SK-N-SH (cell line): ENCODE data around the gene SNRNP70. TPM values are rescaled to one million over a fixed set of nuclear protein-coding genes. Genes with fewer than 3 reads are reported as not detected.

Source experiments
- CTCF ChIA-PET: fragments of 300-600, 350-600 bp; formaldehyde crosslinking; extraction: SDS; loops from one replicate; lab custom pipeline; 2021; lab: Yijun Ruan, JAX
- POLR2A ChIA-PET: fragments of 350-600 bp; sonication (Branson Sonifier 250); formaldehyde crosslinking; extraction: SDS; loops from one replicate; lab custom pipeline; 2020; ENCODE audit warnings: antibody characterized with exemption, inconsistent platforms; lab: Yijun Ruan, JAX
- DNase-seq: peaks from one replicate; pipeline ENCODE4 v3.0.0; 2012
- H2AFZ ChIP-seq: fragments of 200-600 bp; sonication (generic); 2 replicates; pipeline ENCODE4 v1.8.1; 2016; ENCODE audit warnings: antibody characterized with exemption, mild to moderate bottlenecking, low read depth
- H3F3A ChIP-seq: fragments of 200-600 bp; sonication (generic); replicated peaks from 2 replicates; pipeline ENCODE3; 2016; ENCODE audit warnings: antibody characterized with exemption, mild to moderate bottlenecking; ENCODE audit not compliant: insufficient read depth
- H3K27ac ChIP-seq, 2 experiments: fragments of 200-500 bp in 1 of 2; fragments of 200-600 bp in 1 of 2; sonication (Bioruptor generic) in 1 of 2; sonication (generic), shearing (Covaris generic) in 1 of 2; 2 replicates each; pipeline versions ENCODE4 v1.5.1 to v1.6.1; 2014 to 2016; ENCODE audit warnings: low read depth in 2 of 2, inconsistent platforms in 1 of 2, low read length in 1 of 2, mild to moderate bottlenecking in 1 of 2, mixed read lengths in 1 of 2
- H3K27me3 ChIP-seq: fragments of 200-600 bp; sonication (generic), shearing (Covaris generic); 2 replicates; pipeline ENCODE4 v1.6.1; 2016; ENCODE audit warnings: mixed run types; ENCODE audit not compliant: insufficient read depth
- H3K36me3 ChIP-seq, 2 experiments: fragments of 200-500 bp in 1 of 2; fragments of 200-600 bp in 1 of 2; sonication (Bioruptor generic) in 1 of 2; sonication (generic) in 1 of 2; replicated peaks in 1 of 2; 2 replicates each; pipeline versions ENCODE3 to v1.5.1; 2014 to 2016; ENCODE audit warnings: low read length in 1 of 2, mild to moderate bottlenecking in 1 of 2; ENCODE audit not compliant: insufficient read depth in 2 of 2, control insufficient read depth in 1 of 2
- H3K4me1 ChIP-seq, 2 experiments: fragments of 200-500 bp in 1 of 2; fragments of 200-600 bp in 1 of 2; sonication (Bioruptor generic) in 1 of 2; sonication (generic), shearing (Covaris generic) in 1 of 2; 2 replicates each; pipeline versions ENCODE4 v1.5.1 to v1.6.1; 2014 to 2016; ENCODE audit warnings: low read depth in 1 of 2, low read length in 1 of 2, mixed run types in 1 of 2; ENCODE audit not compliant: insufficient read depth in 2 of 2, control insufficient read depth in 1 of 2
- H3K4me2 ChIP-seq: fragments of 200-600 bp; sonication (generic), shearing (Covaris generic); 2 replicates; pipeline ENCODE4 v1.6.1; 2017; ENCODE audit warnings: mixed run types
- H3K4me3 ChIP-seq, 2 experiments: fragments of 200-500 bp in 1 of 2; fragments of 200-600 bp in 1 of 2; sonication (Bioruptor generic) in 1 of 2; sonication (generic), shearing (Covaris generic) in 1 of 2; 2 replicates each; pipeline versions ENCODE4 v1.5.1 to v1.8.1; 2014 to 2016; ENCODE audit warnings: low read depth in 2 of 2, inconsistent platforms in 1 of 2, low read length in 1 of 2, mild to moderate bottlenecking in 1 of 2, mixed read lengths in 1 of 2, moderate library complexity in 1 of 2
- H3K79me2 ChIP-seq: fragments of 200-600 bp; sonication (generic); 2 replicates; pipeline ENCODE4 v1.8.1; 2017; ENCODE audit warnings: mild to moderate bottlenecking; ENCODE audit not compliant: insufficient read depth
- H3K9ac ChIP-seq: fragments of 200-600 bp; sonication (generic); 2 replicates; pipeline ENCODE4 v1.6.1; 2017; ENCODE audit warnings: mixed run types
- H3K9me2 ChIP-seq: fragments of 200-600 bp; sonication (generic); 2 replicates; pipeline ENCODE4 v1.6.1; 2017; ENCODE audit warnings: mixed run types
- H3K9me3 ChIP-seq: fragments of 200-600 bp; sonication (generic); 2 replicates; pipeline ENCODE4 v1.6.1; 2017; ENCODE audit warnings: mixed run types, mild to moderate bottlenecking, moderate library complexity
- H4K20me1 ChIP-seq: fragments of 200-600 bp; sonication (generic); 2 replicates; pipeline ENCODE4 v1.6.1; 2017; ENCODE audit warnings: mild to moderate bottlenecking, mixed run types; ENCODE audit not compliant: insufficient read depth
- CHD2 ChIP-seq: fragments of 150-350 bp; IDR thresholded peaks from 2 replicates; pipeline ENCODE4 v1.6.1; 2018; ENCODE audit warnings: low read length; ENCODE audit not compliant: partially characterized antibody
- FOXJ3 ChIP-seq: sonication (generic); formaldehyde crosslinking; IDR thresholded peaks from 2 replicates; pipeline ENCODE4 v1.5.1; 2020; ENCODE audit warnings: mild to moderate bottlenecking, missing genetic modification reagents
- JUND ChIP-seq: IDR thresholded peaks from 2 replicates; pipeline ENCODE4 v1.4.0; 2012
- MAX ChIP-seq: IDR thresholded peaks from 2 replicates; pipeline ENCODE4 v1.4.0; 2012; ENCODE audit warnings: low read depth
- MEF2A ChIP-seq: IDR thresholded peaks from 2 replicates; pipeline ENCODE4 v1.4.0; 2012; ENCODE audit warnings: low read depth, borderline replicate concordance
- MXI1 ChIP-seq: IDR thresholded peaks from 2 replicates; pipeline ENCODE4 v1.6.1; 2012; ENCODE audit warnings: mild to moderate bottlenecking, low read depth, low read length, improper control_type of control experiment
- NRF1 ChIP-seq: IDR thresholded peaks from 2 replicates; pipeline ENCODE4 v1.6.1; 2012; ENCODE audit warnings: low read depth, mild to moderate bottlenecking, low read length
- SMC3 ChIP-seq: IDR thresholded peaks from 2 replicates; pipeline ENCODE4 v1.6.1; 2012; ENCODE audit warnings: low read depth, low read length, improper control_type of control experiment
- TCF12 ChIP-seq: IDR thresholded peaks from 2 replicates; pipeline ENCODE4 v1.4.0; 2012
- ZBTB33 ChIP-seq: IDR thresholded peaks from 2 replicates; pipeline ENCODE4 v1.4.0; 2012; ENCODE audit warnings: low read depth, borderline replicate concordance
- WGBS: methylation state at CpG from one replicate; pipeline ENCODE4 v1.1.6; 2017; ENCODE audit warnings: low lambda C conversion rate; 5-methylcytosine and 5-hydroxymethylcytosine counted together
- polyA plus RNA-seq, 3 experiments: library from polyadenylated mRNA; depleted of rRNA; stranded (reverse); fragments of >200 nt; gene quantifications; 2 replicates each; pipeline ENCODE4 v1.2.3, GENCODE V29; 2012
- TF ChIP-seq, protein P1 (sequence below): fragments of 150-350 bp; IDR thresholded peaks from 2 replicates; pipeline ENCODE4 v1.6.1; 2017; ENCODE audit warnings: antibody characterized with exemption, low read length, low read depth, borderline replicate concordance

SNRNP70 gene
- polyA plus RNA-seq, 1 of the 3 experiments (the other 2 are of a cell fraction): 359 TPM

GRCh38 chr19:49057636-49058234, 27.5 kb upstream of the SNRNP70 start, which contains the start of gene CGB7 (continued):
- no peak for TF ChIP-seq NRF1
- TF ChIP-seq, all 33 proteins: peak for 0

GRCh38 chr19:49058562-49058961, 26.7 kb upstream of the SNRNP70 start:
- no peaks in the 10 kb centered on the region for H3K36me3 ChIP-seq
- H3K27ac ChIP-seq: no peak overlapping the region
- TF ChIP-seq MEF2A (no peak), MAX (no peak), ZBTB33 (no peak), SMC3 (no peak), JUND (no peak)
- H3K9ac ChIP-seq: no peak overlapping the region
- 87% methylated on average over 10 of the region's 10 CpGs for WGBS
- no peaks in the 10 kb centered on the region for H3K9me2 ChIP-seq
- H3K4me2 ChIP-seq: peak overlapping the region; percentile 93
- ChIA-PET CTCF (interaction anchor here (0.8 to 3.2 kb wide), 12 partner anchors 9 to 263 kb away, joined by 3 to 13 read pairs (median 4); partner anchors contain the start of genes GYS1 and RUVBL2), POLR2A (no interaction called here)
- H2AFZ ChIP-seq: no peak overlapping the region
- peaks cover 0 to 15% of the 10 kb centered on the region in 2 experiments; a peak in 2 of 4 replicates for H3K4me1 ChIP-seq
- no peaks in the 10 kb centered on the region for H3K27me3 ChIP-seq
- H3K9me3 ChIP-seq: no peaks in the 10 kb centered on the region
- peaks cover 59% of the 10 kb centered on the region for H3K79me2 ChIP-seq
- no peaks in the 10 kb centered on the region for H4K20me1 ChIP-seq
- peak; percentile 66 for DNase-seq
- no peak overlapping the region for H3K4me3 ChIP-seq
- H3F3A ChIP-seq: peaks cover 9% of the 10 kb centered on the region

DNA sequence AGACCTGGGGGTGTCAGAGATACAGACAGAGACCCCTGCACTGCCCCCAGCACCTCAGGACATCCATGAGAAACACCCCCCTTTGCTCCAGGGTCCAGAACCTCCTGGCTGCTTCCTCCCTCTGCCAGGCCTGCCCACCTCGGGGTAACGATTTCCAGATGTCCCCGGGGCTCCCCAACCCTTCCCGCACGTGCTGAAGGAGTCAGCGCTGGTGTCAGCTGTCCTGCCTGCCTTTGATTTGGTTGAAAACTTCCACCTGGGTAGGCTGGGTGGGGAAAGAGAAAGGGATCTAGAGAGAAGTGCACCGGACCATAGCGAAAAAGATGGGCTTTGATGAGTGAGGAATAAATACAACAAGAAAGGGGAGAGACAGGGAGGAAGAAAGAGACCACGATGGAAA, 26.2 kb upstream of the SNRNP70 start:
- Histone ChIP-seq H3K27ac (no peak overlapping the region), H3F3A (peaks cover 9% of the 10 kb centered on the region), H3K27me3 (no peaks in the 10 kb centered on the region), H3K9me3 (no peaks in the 10 kb centered on the region), H3K79me2 (peaks cover 64% of the 10 kb centered on the region), H2AFZ (no peak overlapping the region), H4K20me1 (no peaks in the 10 kb centered on the region), H3K9ac (no peak overlapping the region), H3K4me1 (peaks cover 0 to 15% of the 10 kb centered on the region in 2 experiments; a peak in 2 of 4 replicates), H3K4me2 (no peak overlapping the region), H3K9me2 (no peaks in the 10 kb centered on the region), H3K36me3 (no peaks in the 10 kb centered on the region), H3K4me3 (no peak overlapping the region)
- ChIA-PET POLR2A (no interaction called here), CTCF (interaction anchor here (0.7 to 3.0 kb wide), 6 partner anchors 13 to 140 kb away, joined by 3 to 10 read pairs (median 4); partner anchors contain the start of genes GYS1 and RUVBL2)
- TF ChIP-seq CHD2 (no peak), ZBTB33 (no peak), TCF12 (peak; percentile 52; the same call in 1 of the 2 replicates), FOXJ3 (CRISPR knock-in tag) (no peak), MXI1 (0 out of 2 replicates have a peak, but pooled peaks have one; percentile 25)
- TF ChIP-seq, protein P1, sequence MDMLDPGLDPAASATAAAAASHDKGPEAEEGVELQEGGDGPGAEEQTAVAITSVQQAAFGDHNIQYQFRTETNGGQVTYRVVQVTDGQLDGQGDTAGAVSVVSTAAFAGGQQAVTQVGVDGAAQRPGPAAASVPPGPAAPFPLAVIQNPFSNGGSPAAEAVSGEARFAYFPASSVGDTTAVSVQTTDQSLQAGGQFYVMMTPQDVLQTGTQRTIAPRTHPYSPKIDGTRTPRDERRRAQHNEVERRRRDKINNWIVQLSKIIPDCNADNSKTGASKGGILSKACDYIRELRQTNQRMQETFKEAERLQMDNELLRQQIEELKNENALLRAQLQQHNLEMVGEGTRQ: no peak
- DNase-seq: peak; percentile 61
- 55% methylated on average over 9 of the region's 9 CpGs for WGBS
